Breast epithelium (tissue), 3 donors: ENCODE measurements around the gene JCAD.

ENCODE experiments used
- CTCF ChIP-seq, 3 donors: fragments of 450-650 bp; IDR thresholded peaks; one replicate each; pipeline ENCODE4 v1.5.1; 2016 to 2017; ENCODE audit warnings: antibody characterized with exemption in 3 of 3, mild to moderate bottlenecking in 3 of 3, moderate library complexity in 3 of 3
- POLR2A ChIP-seq: fragments of 450-650 bp; IDR thresholded peaks from one replicate; pipeline ENCODE4 v1.6.1; 2016; ENCODE audit warnings: antibody characterized with exemption, mild to moderate bottlenecking, moderate library complexity
- POLR2AphosphoS5 ChIP-seq, 3 donors: sonication (generic); formaldehyde crosslinking; IDR thresholded peaks; one replicate each; pipeline ENCODE4 v1.6.1; 2017; ENCODE audit warnings: antibody characterized with exemption in 3 of 3

GRCh38 chr10:30081182-30081581 is 21.8 kb upstream of the JCAD start:
- TF ChIP-seq POLR2A (no peak), CTCF (IDR thresholded peaks at IDR 0.05) (no peak), POLR2AphosphoS5 (IDR thresholded peaks at IDR 0.05) (no peak)
